ENCODE data around the gene ZNF718. TPM values are rescaled to one million over a fixed set of nuclear protein-coding genes. Genes with fewer than 3 reads are reported as not detected.

The ZNF718 gene
- polyA plus RNA-seq, 1 donor from 2014 or later = 11.4 TPM

GRCh38 chr4:132483-132882 lies 8.2 kb downstream of the ZNF718 start:
- H3F3A ChIP-seq (ENCODE audit: insufficient read depth, low read length, poor library complexity, severe bottlenecking) = no peaks in the 10 kb centered on the region
- no peak overlapping the region for H3K27ac ChIP-seq (ENCODE audit: low read length)
- H3K4me2 ChIP-seq (ENCODE audit: low read length) = no peak overlapping the region
- H3K9ac ChIP-seq (ENCODE audit: low read length) = no peak overlapping the region
- H3K4me3 ChIP-seq (ENCODE audit: low read length) = no peak overlapping the region
- H3K36me3 ChIP-seq (ENCODE audit: insufficient read depth, low read length) = peaks cover 28% of the 10 kb centered on the region
- H2AFZ ChIP-seq (ENCODE audit: low read depth, low read length) = no peak overlapping the region
- no peaks in the 10 kb centered on the region for H4K20me1 ChIP-seq (ENCODE audit: insufficient read depth)
- no peak for TF ChIP-seq RAD21 (conservative IDR thresholded peaks at IDR 0.05)
- no peak for TF ChIP-seq TAF1 (IDR thresholded peaks at IDR 0.05; ENCODE audit: low read depth)
- TF ChIP-seq SMC3 (conservative IDR thresholded peaks at IDR 0.05; ENCODE audit: poor library complexity) = no peak
- TF ChIP-seq POLR2AphosphoS5 (IDR thresholded peaks at IDR 0.05) = no peak
- TF ChIP-seq EP300 (conservative IDR thresholded peaks at IDR 0.05; ENCODE audit: poor library complexity, severe bottlenecking) = no peak
- TF ChIP-seq CTCF (IDR thresholded peaks at IDR 0.05; ENCODE audit: poor library complexity, severe bottlenecking) = no peak
- no peak for TF ChIP-seq REST (IDR thresholded peaks at IDR 0.05; ENCODE audit: borderline replicate concordance)
- no peak for TF ChIP-seq EZH2 (IDR thresholded peaks at IDR 0.05; ENCODE audit: borderline replicate concordance, insufficient read depth, low read length, poor library complexity, severe bottlenecking)
- TF ChIP-seq MXI1 (conservative IDR thresholded peaks at IDR 0.05; ENCODE audit: poor library complexity, severe bottlenecking) = no peak
- H3K27me3 ChIP-seq (ENCODE audit: insufficient read depth, low read depth, low read length) = no peaks in the 10 kb centered on the region
- H3K9me2 ChIP-seq (ENCODE audit: insufficient read depth, low read length) = no peaks in the 10 kb centered on the region
- H3K9me3 ChIP-seq (ENCODE audit: low read length) = peaks cover 16% of the 10 kb centered on the region
- H3K79me2 ChIP-seq (replicated peaks; ENCODE audit: insufficient read depth, low read length) = peaks cover 36% of the 10 kb centered on the region

- TF ChIP-seq SMC3 (conservative IDR thresholded peaks at IDR 0.05; ENCODE audit: poor library complexity) (no peak), POLR2AphosphoS5 (IDR thresholded peaks at IDR 0.05) (no peak), RAD21 (conservative IDR thresholded peaks at IDR 0.05) (no peak), TAF1 (IDR thresholded peaks at IDR 0.05; ENCODE audit: low read depth) (no peak)
- no peaks in the 10 kb centered on the region for H3K27me3 ChIP-seq (ENCODE audit: insufficient read depth, low read depth, low read length)
- H3K36me3 ChIP-seq (ENCODE audit: insufficient read depth, low read length) = peaks cover 31% of the 10 kb centered on the region
- no peaks in the 10 kb centered on the region for H3K9me2 ChIP-seq (ENCODE audit: insufficient read depth, low read length)
- H3K9me3 ChIP-seq (ENCODE audit: low read length) = peaks cover 35% of the 10 kb centered on the region
- H4K20me1 ChIP-seq (ENCODE audit: insufficient read depth) = no peaks in the 10 kb centered on the region
- no peak overlapping the region for H3K4me2 ChIP-seq (ENCODE audit: low read length)
- no peak overlapping the region for H2AFZ ChIP-seq (ENCODE audit: low read depth, low read length)
- H3K79me2 ChIP-seq (replicated peaks; ENCODE audit: insufficient read depth, low read length) = peaks cover 43% of the 10 kb centered on the region
- H3K9ac ChIP-seq (ENCODE audit: low read length) = no peak overlapping the region
- no peak overlapping the region for H3K27ac ChIP-seq (ENCODE audit: low read length)
- H3K4me3 ChIP-seq (ENCODE audit: low read length) = no peak overlapping the region
- no peaks in the 10 kb centered on the region for H3F3A ChIP-seq (ENCODE audit: insufficient read depth, low read length, poor library complexity, severe bottlenecking)
Observed at GRCh38 chr4:138935-139334, 14.6 kb downstream of the ZNF718 start.

- Histone ChIP-seq H3K4me2 (ENCODE audit: low read length) (no peak overlapping the region), H3K36me3 (ENCODE audit: insufficient read depth, low read length) (peaks cover 24% of the 10 kb centered on the region), H3K4me3 (ENCODE audit: low read length) (no peak overlapping the region), H4K20me1 (ENCODE audit: insufficient read depth) (no peaks in the 10 kb centered on the region), H3F3A (ENCODE audit: insufficient read depth, low read length, poor library complexity, severe bottlenecking) (no peaks in the 10 kb centered on the region), H3K27me3 (ENCODE audit: insufficient read depth, low read depth, low read length) (no peaks in the 10 kb centered on the region), H3K27ac (ENCODE audit: low read length) (no peak overlapping the region), H3K79me2 (replicated peaks; ENCODE audit: insufficient read depth, low read length) (peaks cover 42% of the 10 kb centered on the region), H3K9ac (ENCODE audit: low read length) (no peak overlapping the region), H2AFZ (ENCODE audit: low read depth, low read length) (no peak overlapping the region), H3K9me3 (ENCODE audit: low read length) (peaks cover 33% of the 10 kb centered on the region), H3K9me2 (ENCODE audit: insufficient read depth, low read length) (no peaks in the 10 kb centered on the region)
- no peak for TF ChIP-seq EZH2 (IDR thresholded peaks at IDR 0.05; ENCODE audit: borderline replicate concordance, insufficient read depth, low read length, poor library complexity, severe bottlenecking)
Observed at GRCh38 chr4:139691-140090, 15.4 kb downstream of the ZNF718 start.
